COLO829 (cell line): ENCODE results near the gene LIG1.

ENCODE experiments used
- DNase-seq: peaks from one replicate; pipeline ENCODE4 v3.0.0; 2012; ENCODE audit warnings: low spot score

Gene LIG1

DNA sequence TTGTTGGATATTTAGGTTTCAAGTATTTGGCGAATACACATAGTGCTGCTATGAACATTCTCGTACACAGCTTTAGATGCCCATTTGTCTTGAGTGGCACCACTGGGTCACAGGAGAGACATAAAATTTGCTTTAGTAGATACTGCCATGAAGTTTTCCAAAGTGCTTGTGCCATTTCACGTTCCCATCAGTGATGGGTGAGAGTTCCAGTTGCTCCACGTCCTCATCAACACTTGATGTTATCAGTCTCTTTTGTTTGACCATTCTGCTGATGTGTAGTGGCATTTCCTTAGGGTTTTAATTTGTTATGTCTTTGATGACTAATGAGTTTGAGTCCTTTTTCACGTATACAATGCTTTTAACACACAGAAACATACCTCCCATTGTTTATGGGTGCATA is 11.4 kb upstream of the LIG1 start:
- no peak for DNase-seq

DNA sequence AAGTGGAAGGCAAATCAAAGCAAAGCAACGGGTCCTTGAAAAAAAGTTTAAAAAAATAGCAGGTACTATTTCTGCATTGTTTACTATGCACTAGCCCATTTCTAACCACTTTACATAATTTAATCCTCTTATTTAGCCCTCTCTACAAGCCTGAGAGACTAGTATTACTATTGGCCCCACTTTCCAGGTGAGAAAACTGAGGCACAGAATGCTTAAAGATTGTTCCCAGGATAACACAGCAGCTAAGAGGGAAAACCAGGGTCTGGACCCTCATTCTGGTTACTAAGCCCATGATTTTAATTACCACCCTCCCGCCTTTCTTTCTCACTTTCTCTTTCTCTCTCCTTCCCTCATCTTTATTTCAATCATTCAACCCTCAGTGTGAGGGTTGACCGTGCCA is 6.1 kb upstream of the LIG1 start:
- no peak for DNase-seq

DNA sequence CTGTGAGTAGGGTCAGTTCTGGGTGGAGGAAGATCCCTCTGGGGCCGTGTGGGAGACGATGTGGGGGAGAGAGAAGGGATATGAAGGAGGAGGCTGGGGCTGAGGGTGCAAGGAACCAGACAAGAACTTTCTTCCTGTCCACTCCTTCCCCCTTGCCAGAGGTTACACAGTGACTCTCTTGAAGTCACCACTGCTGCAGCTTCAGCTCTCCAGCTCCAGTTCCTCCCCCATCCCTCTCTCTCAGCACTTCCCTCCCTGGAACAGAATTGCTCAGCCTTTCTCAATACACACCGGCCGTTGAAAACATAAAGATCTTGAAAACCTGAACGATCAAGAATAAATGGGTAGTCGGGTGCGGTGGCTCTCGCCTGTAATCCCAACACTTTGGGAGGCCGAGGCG is 5.4 kb upstream of the LIG1 start:
- DNase-seq = no peak

DNA sequence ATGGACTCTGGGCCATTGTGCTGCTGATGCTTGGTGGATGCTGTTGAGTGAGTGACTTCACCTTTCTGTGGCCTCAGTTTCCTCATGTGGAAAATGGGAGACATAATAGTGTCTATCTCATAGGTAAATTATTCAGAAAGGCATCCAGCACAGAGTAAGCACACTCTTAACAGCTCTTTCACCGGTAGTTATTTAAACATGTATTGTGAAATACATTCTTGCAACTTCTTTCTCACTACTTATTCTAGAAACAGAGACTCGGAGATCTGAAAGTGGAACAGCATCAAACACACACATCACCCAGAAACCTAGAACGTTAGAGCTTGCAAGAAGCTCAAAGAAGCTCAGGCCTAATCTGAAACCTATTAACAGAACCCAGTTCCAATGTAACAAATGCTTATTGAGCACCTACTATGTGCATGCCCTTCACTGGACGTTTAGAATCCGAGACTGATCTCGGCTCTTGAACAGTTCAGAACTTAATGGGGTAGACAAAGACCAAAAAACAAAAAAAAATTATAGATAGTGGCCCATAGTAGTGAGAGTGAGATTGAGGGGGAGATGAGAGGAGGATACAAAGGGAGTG is 4.4 kb upstream of the LIG1 start:
- DNase-seq = no peak

DNA sequence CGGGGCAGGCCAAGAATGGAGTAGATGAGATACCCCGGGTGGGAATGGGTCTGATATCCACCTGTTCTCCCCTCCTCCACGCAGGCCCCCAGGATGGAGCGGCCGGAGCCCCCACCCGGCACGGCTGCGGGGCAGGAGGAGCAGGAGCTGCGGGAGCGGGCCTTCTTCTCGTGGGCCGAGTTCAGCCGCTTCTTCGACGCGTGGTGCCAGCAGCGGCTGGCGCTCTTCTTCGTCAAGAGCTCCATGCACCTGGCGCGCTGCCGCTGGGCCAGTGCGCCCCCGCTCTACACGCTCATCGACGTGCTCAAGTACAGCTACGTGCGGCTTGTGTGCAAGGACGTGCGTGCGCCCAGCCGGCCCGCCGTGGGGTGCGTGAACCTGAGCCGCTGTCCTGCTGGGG is 1.6 kb upstream of the LIG1 start:
- no peak for DNase-seq

DNA sequence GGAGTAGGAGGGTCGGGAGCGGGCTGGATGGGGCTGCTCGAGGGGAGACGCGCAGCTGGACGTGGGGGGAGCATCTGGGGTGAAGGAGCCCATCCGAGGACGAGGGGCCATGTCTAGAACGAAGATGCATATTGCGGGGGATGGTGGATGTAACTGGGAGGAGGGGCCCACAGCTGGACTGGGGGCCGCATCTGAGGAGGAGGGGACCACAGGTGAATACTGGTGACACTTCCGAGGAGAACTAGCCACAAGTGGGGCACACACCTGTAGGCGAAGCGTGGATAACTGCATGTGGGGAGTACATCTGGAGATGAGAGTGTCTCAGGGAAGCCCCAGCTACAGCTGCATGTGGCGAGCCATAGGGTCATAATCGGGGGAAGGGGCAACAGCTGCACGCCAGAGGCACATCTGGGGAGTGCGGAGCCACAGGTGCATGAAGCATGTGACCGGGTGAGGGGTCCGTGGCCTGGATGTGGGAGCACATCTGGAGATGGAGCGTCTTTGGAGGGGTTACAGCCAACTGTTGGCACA is 738 bp upstream of the LIG1 start:
- DNase-seq = no peak

DNA sequence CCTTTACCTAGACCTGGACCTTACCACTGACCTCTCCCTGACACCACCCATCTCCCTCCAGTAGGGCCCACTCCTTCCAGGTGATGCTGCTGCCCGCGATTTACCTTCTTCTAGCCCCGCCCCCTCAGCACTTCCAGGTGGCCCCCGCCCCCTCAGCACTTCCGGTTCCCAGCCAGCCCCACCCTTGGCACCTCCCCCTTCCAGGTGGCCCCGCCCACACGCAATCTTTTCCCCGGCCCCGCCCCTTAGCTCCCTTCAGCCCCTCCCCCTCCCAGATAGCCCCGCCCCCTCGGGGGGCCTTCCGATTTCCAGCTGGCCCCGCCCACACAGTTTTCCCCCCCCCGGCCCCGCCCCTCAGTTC is 586 bp downstream of the LIG1 start:
- peak; percentile 82 for DNase-seq

DNA sequence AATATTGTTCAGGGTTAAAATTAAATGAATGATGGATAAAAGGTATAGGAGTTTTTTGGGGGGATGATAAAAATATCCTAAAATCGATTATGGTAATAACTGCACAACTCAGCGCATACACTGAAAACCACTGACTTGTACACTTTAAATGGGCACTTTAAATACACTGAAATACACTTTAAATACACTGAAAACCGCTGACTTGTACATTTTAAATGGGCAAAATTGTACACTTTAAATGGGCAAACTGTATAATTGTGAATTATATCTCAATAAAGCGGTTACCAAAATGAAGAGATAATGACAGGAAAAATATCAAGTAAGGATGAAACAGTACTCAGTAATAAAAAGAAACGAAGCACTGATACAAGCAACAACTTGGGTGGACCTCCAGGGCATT is 1.5 kb downstream of the LIG1 start:
- no peak for DNase-seq

DNA sequence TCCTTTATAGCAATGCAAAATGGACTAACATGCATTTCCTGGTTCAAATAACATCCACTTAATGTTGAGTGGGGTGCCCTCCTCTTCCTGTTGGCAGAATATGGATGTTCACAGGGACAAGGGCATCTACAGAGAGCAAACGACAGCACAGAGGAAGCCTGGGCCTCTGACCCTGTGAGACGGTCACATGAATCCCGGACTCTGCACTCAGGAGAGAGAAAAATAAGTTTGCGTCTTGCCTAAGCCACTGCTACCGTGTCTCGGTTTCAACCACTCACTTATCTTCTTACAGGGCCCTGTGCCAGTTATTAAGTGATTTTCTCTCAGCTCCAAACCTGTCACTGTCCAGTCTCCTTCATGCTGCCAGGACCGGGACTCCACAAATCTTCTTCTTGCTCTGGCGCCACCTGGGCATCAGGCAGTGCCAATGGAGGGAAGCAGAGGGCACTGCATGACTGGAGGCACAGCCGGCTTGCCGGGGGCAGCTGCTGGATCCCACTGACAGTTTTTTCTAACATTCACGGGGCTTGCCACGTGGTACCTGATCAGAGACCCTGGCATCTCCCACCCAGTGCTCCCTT is 11.8 kb downstream of the LIG1 start:
- no peak for DNase-seq

DNA sequence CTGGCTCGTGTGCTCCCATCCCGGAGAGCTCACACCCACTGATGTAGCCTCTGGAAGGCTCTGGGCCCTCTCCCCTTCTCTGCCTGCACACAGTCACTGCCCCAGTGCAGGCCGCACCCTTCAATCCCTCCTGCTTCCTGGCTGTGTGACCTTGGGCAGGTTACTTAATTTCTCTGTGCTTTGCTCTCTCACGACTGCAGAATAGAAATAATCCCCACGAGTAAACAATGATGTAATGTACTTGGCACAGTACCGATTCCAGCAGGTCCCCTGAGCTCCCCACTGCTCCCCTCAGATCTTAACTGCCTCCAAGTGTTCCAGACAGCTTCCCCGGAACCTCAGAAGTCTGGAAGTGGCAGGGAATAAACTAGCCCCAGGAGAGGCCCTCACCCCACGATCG is 16.1 kb downstream of the LIG1 start:
- no peak for DNase-seq

DNA sequence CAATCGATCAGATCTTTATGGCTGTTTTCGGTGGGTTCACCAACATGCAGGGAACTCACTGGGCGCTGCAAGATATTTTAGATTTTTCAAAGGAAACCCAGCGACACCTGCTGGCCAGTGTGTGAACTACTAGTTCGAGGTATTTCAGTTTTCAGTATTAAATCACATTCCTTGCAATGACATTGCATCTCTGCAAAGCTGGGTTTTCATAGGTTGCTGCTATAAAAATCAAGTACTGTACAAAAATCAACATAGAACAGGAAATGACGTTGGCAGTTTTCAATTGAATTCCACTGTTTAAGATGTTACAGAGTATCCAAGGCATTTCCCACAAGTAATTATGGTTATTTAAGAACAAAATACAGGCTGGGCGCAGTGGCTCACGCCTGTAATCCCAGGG is 17.6 kb downstream of the LIG1 start:
- peak; percentile 75 for DNase-seq

DNA sequence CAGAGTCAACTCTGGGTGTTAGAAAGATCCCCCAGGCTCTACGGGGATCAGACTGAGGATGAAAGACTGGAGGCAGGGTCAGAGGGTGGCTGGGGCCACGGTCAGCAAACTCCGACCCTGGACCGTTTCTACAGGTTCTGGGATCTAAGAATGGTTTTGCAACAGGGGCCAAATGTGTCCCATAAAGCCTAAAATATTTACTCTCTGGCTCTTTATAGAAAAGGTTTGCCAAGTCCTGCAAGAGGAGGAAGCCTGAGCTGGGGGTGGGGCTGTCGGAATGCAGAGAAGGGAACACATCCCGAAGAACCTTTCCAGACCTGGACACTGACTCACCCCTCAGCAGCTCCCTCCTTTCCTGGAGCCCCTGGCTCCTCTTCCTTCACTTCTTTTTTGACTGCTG is 20.7 kb downstream of the LIG1 start:
- DNase-seq = no peak

DNA sequence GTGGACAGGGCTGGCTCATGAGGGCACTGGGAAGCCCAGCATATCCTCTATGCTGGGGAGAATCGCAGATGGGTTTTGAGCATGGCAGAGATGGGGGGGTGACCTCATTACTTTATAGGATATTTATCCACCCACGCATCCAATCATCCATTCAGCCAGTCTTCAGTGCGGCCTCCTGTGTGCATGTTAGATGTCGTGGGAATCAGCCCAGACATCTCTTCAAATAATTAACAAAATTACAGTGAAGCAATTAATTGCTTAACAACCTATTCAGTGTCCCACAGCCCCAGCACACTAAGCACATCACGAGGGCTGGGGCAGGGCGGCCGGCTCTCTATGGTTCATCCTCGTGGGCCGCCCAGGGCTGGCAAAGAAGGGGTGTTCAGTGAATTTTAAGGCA is 21.6 kb downstream of the LIG1 start:
- no peak for DNase-seq

DNA sequence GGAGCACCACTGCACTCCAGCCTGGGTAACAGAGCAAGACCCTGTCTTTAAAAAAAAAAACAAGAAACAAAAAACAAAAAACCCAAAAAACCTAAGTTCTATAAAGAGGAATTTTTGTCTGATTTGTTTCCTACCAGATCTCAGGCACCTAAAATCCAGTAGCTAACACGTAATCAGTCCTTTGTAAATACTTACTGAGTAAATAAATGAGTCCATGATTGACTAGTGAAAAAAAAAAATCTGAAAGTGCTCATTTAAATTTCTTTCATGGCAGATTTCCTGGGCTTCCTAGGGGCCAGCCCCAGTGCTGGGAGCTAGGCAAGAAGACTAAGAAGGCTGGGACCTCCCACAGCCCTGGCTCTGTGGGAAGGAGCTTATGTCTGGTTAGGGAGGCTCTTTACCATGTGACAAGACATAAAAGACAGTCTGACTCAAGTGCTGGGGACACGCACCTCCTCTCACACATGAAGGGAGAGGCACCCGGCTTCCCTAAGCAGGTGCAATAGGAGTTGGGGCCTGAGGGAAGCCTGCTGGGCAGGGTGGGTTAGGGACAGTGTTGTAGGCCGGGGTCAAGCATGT is 22.5 kb downstream of the LIG1 start:
- DNase-seq = no peak

DNA sequence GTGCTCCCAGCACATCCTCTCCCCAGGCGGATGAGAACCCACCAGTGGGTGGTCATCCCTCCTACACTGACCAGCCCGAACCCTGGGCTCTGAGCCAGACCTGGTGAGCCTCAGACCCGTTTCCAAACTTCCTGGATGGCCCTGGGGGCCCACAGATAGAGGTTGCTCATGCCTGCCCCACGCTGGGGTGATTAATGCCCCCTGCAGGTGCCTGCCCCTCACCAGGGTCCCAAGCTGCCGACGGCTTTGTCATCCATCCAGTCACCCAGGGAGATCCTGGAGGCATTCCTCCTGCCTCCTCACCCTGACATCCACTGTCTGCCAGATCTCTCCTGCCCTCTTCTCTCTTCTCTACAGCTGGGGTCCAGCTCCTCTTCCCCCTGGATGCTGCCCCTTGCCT is 31.1 kb downstream of the LIG1 start:
- DNase-seq = no peak

DNA sequence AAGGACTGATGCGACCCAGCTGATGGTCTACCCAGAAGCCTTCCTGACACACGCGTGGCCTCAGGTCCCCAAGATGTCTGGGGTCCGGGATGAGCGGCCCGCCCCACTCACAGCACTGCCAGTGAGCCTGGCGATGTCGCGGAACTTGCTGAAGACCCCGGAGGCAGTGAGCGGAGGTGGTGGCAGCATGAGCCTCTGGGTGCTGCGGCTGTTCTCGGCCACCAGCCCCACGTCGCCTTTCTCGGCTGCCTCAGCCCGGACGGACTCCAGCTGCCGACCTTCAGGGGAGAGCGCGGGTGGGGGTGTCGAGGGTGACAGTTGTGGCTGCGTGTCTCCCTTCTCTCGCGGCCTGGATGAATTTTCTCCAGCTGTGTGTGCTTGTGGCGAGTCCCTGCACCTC is 32.7 kb downstream of the LIG1 start:
- no peak for DNase-seq

DNA sequence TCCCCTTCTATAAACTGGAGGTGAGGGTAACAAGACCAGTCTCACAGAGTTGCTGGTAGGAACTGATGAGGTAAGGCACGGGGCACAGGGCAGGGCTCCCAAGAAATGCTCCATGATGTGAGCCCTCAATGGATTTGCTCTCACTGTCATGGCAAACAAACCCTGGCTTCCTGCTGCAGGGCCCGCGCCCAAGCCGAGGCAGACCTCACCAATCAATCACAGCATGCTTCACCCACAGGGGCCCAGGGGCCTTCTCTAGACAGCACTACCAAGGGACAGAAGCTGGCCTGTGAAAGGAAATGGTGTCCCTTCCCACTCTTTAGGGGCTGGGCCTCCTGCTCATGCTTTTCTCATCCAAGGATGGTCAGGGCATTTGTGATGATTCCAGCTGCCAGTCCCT is 33.6 kb downstream of the LIG1 start:
- no peak for DNase-seq

DNA sequence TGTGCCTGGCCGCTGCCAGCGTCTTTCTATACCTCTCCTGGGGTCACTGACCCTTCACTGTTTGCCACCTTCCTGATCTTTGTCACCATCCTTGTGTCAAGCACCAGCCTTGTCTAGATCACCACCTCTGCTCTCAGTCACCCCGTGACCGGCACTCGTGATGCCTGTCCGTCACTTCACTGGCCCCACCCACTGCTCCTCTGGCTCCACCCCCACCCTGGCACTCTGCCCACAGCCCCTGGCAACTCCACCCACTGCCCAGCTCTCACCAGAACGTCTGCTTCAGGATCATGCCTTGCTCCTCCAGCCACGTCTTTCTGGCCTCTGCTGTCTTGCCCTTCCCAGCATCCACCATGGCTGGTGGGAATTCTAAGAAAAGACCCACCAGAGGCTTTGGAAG is 34.7 kb downstream of the LIG1 start:
- peak; percentile 71 for DNase-seq

DNA sequence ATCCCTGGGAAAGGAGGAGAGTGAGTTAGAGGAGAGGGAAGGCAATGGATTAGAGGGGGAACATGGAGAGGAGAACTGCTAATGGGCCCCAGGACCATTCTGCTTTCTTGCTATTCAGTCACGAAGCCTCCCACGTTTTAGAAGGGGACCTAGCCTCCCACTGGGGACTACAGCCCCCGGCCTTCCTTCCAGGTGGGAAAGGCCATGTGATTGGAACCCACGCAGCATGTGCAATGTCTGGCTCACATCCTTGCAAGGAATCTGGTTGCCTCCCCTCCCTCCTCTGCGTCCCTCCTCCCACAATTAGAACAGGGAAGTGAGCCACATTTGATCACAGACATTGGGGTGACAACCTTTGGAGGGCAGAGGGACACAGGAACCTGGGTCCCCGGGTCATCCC is 37.0 kb downstream of the LIG1 start:
- no peak for DNase-seq

DNA sequence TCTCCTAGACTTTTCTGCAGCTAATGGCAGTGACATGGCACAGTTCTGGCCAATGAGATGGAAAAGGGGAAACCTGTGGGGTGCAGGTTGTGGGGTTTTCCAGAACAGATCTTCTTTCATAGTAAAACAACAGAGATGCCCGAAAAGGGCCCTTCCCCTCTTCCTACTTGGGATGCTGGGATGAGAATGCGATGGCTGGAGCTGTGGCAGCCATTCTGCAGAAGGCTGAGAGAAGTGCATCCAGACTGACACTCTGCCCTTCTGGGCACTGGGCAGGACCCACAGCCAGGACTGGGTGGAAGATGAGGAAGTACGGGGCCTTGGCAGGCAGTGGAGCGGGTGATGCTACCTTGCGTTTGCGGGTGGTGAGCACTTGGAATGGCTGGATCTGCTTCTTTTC is 42.6 kb downstream of the LIG1 start:
- no peak for DNase-seq

DNA sequence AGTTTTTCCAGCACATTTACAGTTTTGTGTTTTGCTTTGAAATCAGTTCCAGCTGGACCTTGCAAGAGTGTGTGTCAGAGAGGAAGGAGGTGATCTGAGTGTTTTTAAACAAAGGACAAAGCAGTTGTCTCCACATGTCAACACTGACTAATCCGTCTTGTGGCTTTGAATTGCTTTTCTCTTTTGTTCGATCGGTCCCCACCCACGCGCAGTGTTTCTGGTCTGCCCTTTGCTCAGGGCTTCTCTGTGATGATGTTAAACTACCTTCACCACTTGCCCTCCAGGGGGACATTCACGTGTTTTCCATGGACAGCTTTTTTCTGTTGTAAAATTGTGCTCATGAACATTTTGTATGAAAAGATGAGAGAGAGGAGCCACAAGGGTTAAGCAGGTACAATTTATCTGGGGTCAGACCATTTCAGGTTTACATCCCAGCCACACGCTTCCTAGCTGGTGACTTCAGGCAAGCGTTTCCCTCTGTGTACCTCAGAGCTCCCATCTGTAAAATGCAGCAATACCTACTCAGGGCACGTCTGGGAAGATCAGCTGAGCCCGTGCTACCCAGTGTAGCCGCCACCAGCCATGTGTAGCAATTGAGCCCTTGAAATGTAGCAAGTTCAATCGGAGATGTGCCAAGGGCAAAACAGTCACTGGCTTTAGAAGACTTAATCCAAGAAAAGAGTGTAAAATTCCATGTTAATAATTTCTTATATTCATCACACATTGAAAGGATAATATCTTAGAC is 46.1 kb downstream of the LIG1 start:
- peak; percentile 84 for DNase-seq

DNA sequence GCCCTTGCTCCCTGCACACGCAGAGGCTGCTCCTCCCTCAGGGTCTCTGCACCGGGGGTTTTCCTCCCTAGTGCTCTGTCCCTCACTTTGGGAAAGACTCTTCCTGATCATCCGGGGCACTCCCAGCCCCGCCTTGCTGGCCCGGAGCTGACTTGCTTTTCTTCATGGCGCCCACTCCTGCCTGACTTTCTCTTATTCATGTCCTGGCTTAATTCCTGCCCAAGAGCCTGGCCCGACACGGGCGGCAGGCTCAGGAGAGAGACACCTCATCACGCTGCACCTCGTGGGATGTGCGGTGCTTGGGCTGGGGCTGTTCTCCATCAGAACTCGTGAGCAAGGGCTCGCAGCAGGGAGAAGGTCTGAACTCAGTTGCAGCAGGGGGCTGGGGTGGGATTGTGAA is 47.7 kb downstream of the LIG1 start:
- no peak for DNase-seq

DNA sequence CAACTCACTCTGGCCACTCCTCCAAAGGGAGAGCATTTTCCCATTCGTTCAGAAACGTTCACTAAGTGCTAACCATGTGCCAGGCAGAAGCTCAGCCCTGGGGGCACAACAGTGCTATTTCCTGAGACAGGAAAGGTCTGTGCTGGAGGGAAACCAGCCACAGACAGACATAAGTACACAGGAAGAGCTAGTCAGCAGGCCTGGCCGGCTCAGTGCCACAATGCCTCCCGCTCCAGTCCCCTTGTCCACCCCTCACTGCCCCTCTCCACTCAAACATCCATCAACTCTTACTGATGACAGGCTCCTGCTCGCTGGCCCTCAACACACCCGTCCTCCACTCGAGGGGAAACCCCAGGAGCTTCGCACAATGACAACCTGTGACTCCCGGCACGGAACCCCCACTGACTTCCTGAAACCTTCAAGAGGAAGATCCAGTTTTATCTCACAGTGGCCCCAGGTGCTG is 48.2 kb downstream of the LIG1 start:
- peak; percentile 75 for DNase-seq
